WTC11 (cell line): ENCODE data around the gene CARMIL3.

ENCODE experiments used
- CTCF ChIP-seq: fragments of 200-600 bp; IDR thresholded peaks from 2 replicates; pipeline ENCODE4 v1.8.0; 2022; ENCODE audit warnings: antibody characterized with exemption
- FOXJ3 ChIP-seq: sonication (generic); formaldehyde crosslinking; IDR thresholded peaks from 2 replicates; pipeline ENCODE4 v1.9.0; 2021; ENCODE audit warnings: missing genetic modification reagents, mild to moderate bottlenecking, borderline replicate concordance
- PRRX2 ChIP-seq: fragments of 250-450 bp; sonication (Bioruptor Pico); IDR thresholded peaks from 2 replicates; pipeline ENCODE4 v1.8.0; 2021; ENCODE audit warnings: mild to moderate bottlenecking
- USF1 ChIP-seq: sonication (generic); formaldehyde crosslinking; IDR thresholded peaks from 2 replicates; pipeline ENCODE4 v1.8.0; 2022; ENCODE audit warnings: mild to moderate bottlenecking, missing genetic modification reagents
- ZNF121 ChIP-seq: sonication (generic); formaldehyde crosslinking; IDR thresholded peaks from 2 replicates; pipeline ENCODE4 v1.8.0; 2023; ENCODE audit warnings: missing genetic modification reagents
- ZNF512 ChIP-seq: sonication (generic); formaldehyde crosslinking; IDR thresholded peaks from 2 replicates; pipeline ENCODE4 v1.8.1; 2022; ENCODE audit warnings: missing genetic modification reagents, borderline replicate concordance
- TF ChIP-seq, protein P1 (sequence below): sonication (generic); formaldehyde crosslinking; IDR thresholded peaks from 2 replicates; pipeline ENCODE4 v1.8.1; 2023; ENCODE audit warnings: mild to moderate bottlenecking, missing genetic modification reagents, borderline replicate concordance
- TF ChIP-seq, protein P2 (sequence below): sonication (generic); formaldehyde crosslinking; IDR thresholded peaks from 2 replicates; pipeline ENCODE4 v1.8.0; 2022; ENCODE audit warnings: mild to moderate bottlenecking, missing genetic modification reagents
- TF ChIP-seq, protein P3 (sequence below): sonication (generic); formaldehyde crosslinking; IDR thresholded peaks from 2 replicates; pipeline ENCODE4 v1.8.1; 2023; ENCODE audit warnings: mild to moderate bottlenecking, moderate library complexity, missing genetic modification reagents

GRCh38 chr14:24098927-24099813 is 47.4 kb downstream of the CARMIL3 start:
- TF ChIP-seq CTCF = no peak
- TF ChIP-seq, protein P1, sequence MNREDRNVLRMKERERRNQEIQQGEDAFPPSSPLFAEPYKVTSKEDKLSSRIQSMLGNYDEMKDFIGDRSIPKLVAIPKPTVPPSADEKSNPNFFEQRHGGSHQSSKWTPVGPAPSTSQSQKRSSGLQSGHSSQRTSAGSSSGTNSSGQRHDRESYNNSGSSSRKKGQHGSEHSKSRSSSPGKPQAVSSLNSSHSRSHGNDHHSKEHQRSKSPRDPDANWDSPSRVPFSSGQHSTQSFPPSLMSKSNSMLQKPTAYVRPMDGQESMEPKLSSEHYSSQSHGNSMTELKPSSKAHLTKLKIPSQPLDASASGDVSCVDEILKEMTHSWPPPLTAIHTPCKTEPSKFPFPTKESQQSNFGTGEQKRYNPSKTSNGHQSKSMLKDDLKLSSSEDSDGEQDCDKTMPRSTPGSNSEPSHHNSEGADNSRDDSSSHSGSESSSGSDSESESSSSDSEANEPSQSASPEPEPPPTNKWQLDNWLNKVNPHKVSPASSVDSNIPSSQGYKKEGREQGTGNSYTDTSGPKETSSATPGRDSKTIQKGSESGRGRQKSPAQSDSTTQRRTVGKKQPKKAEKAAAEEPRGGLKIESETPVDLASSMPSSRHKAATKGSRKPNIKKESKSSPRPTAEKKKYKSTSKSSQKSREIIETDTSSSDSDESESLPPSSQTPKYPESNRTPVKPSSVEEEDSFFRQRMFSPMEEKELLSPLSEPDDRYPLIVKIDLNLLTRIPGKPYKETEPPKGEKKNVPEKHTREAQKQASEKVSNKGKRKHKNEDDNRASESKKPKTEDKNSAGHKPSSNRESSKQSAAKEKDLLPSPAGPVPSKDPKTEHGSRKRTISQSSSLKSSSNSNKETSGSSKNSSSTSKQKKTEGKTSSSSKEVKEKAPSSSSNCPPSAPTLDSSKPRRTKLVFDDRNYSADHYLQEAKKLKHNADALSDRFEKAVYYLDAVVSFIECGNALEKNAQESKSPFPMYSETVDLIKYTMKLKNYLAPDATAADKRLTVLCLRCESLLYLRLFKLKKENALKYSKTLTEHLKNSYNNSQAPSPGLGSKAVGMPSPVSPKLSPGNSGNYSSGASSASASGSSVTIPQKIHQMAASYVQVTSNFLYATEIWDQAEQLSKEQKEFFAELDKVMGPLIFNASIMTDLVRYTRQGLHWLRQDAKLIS = no peak
- no peak for TF ChIP-seq ZNF512 (CRISPR knock-in tag)
- no peak for TF ChIP-seq PRRX2 (CRISPR knock-in tag)
- no peak for TF ChIP-seq FOXJ3 (CRISPR knock-in tag)
- TF ChIP-seq USF1 (CRISPR knock-in tag) = no peak
- TF ChIP-seq, protein P2, sequence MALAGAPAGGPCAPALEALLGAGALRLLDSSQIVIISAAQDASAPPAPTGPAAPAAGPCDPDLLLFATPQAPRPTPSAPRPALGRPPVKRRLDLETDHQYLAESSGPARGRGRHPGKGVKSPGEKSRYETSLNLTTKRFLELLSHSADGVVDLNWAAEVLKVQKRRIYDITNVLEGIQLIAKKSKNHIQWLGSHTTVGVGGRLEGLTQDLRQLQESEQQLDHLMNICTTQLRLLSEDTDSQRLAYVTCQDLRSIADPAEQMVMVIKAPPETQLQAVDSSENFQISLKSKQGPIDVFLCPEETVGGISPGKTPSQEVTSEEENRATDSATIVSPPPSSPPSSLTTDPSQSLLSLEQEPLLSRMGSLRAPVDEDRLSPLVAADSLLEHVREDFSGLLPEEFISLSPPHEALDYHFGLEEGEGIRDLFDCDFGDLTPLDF = no peak
- TF ChIP-seq ZNF121 (CRISPR knock-in tag) = no peak
- TF ChIP-seq, protein P3, sequence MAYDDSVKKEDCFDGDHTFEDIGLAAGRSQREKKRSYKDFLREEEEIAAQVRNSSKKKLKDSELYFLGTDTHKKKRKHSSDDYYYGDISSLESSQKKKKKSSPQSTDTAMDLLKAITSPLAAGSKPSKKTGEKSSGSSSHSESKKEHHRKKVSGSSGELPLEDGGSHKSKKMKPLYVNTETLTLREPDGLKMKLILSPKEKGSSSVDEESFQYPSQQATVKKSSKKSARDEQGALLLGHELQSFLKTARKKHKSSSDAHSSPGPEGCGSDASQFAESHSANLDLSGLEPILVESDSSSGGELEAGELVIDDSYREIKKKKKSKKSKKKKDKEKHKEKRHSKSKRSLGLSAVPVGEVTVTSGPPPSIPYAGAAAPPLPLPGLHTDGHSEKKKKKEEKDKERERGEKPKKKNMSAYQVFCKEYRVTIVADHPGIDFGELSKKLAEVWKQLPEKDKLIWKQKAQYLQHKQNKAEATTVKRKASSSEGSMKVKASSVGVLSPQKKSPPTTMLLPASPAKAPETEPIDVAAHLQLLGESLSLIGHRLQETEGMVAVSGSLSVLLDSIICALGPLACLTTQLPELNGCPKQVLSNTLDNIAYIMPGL (CRISPR knock-in tag) = no peak
